ENCODE data around the gene PIGV.
"Not testable (repeated sequence)": the region's sequence is repeated elsewhere in the genome, so short reads cannot be mapped to it uniquely, and the experiment has no call there.

The PIGV gene

GRCh38 chr1:26789612-26789865, 1.8 kb downstream of the PIGV start:
- in situ Hi-C loops (cut with HindIII; ENCODE audit: low pct_unique_long_range_greater_than_20kb, low sequenced_read_pairs) = no loop called here
- TF ChIP-seq JUND (IDR thresholded peaks at IDR 0.05; ENCODE audit: low read depth) = no peak
- no peak for DNase-seq (ENCODE audit: low read depth in 1 of 2, low spot score in 1 of 2)

- in situ Hi-C loops (cut with HindIII; ENCODE audit: low pct_unique_long_range_greater_than_20kb, low sequenced_read_pairs) = no loop called here
- no peak for TF ChIP-seq JUND (IDR thresholded peaks at IDR 0.05; ENCODE audit: low read depth)
- no peak for DNase-seq (ENCODE audit: low read depth in 1 of 2, low spot score in 1 of 2)
Observed at GRCh38 chr1:26789931-26790330, 2.2 kb downstream of the PIGV start.

DNA sequence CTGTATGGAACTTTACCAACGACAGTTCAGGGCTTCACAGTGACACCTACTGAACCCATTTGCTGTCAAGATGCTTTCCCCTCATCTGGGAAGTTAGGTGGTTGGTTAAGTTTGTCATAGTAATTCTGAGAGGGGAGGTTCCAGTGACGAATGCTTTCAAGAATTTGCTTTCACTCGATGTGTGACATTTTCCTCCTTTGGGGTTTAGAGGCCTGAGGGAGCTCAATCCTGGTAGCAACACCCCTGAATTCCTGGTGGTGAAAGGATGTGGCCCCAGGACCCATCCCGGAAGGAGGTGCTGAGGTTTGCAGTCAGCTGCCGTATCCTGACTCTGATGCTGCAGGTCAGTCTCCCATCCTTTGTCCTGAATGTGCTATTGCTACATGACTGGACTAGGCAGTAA, 2.8 kb downstream of the PIGV start:
- no peak for DNase-seq (ENCODE audit: low read depth in 1 of 2, low spot score in 1 of 2)

DNA sequence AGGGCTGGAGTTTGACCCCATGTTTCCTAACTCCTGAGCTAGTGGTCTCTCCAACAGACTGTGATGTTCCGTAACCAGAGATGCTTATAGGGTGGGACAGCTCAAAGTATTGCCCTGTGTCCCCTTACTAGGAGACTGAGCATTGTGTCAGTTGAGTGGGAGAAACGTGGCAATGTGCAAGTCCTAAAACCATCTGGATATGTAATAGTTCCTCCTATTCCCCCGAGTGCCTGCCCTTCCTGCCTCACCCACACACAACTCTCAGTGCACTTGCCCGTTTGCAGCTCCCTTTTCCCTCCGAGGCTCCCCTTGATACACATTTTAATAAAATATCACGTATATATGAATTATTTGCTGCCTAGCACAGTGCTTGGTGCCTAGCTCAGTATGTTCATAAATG, 3.4 kb downstream of the PIGV start:
- no peak for DNase-seq (ENCODE audit: low read depth in 1 of 2, low spot score in 1 of 2)
- in situ Hi-C loops (cut with HindIII; ENCODE audit: low pct_unique_long_range_greater_than_20kb, low sequenced_read_pairs) = no loop called here
- no peak for TF ChIP-seq JUND (IDR thresholded peaks at IDR 0.05; ENCODE audit: low read depth)

More for the DNA sequence above, 2.8 kb downstream of the PIGV start:
- in situ Hi-C loops (cut with HindIII; ENCODE audit: low pct_unique_long_range_greater_than_20kb, low sequenced_read_pairs) = no loop called here
- TF ChIP-seq JUND (IDR thresholded peaks at IDR 0.05; ENCODE audit: low read depth) = no peak

GRCh38 chr1:26791626-26792025, 3.9 kb downstream of the PIGV start:
- no peak for TF ChIP-seq JUND (IDR thresholded peaks at IDR 0.05; ENCODE audit: low read depth)
- in situ Hi-C loops (cut with HindIII; ENCODE audit: low pct_unique_long_range_greater_than_20kb, low sequenced_read_pairs) = no loop called here
- no peak for DNase-seq (ENCODE audit: low read depth in 1 of 2, low spot score in 1 of 2)

- no peak for DNase-seq (ENCODE audit: low read depth in 1 of 2, low spot score in 1 of 2)
- TF ChIP-seq JUND (IDR thresholded peaks at IDR 0.05; ENCODE audit: low read depth) = no peak
- in situ Hi-C loops (cut with HindIII; ENCODE audit: low pct_unique_long_range_greater_than_20kb, low sequenced_read_pairs) = no loop called here
Observed at GRCh38 chr1:26792924-26793323, 5.2 kb downstream of the PIGV start.

DNA sequence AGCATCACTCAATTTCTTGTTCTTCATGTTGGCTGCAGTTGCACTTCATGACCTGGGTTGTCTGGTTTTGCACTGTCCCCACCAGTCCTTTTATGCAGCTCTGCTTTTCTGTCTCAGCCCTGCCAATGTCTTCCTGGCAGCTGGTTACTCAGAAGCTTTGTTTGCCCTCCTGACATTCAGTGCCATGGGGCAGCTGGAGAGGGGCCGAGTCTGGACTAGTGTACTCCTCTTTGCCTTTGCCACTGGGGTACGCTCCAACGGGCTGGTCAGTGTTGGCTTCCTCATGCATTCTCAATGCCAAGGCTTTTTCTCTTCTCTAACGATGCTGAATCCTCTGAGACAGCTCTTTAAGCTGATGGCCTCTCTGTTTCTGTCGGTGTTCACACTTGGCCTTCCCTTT, 6.6 kb downstream of the PIGV start:
- DNase-seq (ENCODE audit: low read depth in 1 of 2, low spot score in 1 of 2) = no peak
- in situ Hi-C loops (cut with HindIII; ENCODE audit: low pct_unique_long_range_greater_than_20kb, low sequenced_read_pairs) = no loop called here

DNA sequence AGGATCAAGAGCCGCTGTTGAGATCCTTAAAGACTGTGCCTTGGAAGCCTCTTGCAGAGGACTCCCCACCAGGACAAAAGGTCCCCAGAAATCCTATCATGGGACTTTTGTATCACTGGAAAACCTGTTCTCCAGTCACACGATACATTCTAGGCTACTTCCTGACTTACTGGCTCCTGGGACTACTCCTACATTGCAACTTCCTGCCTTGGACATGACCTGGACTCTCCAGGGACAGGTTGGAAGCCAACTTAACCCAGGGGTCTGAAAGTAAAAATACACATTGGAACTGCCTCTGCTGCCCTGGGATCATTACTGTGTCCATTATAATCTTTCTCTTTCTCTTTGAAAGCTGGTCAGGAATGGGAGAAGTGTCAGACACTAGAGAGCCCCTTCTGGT, 9.9 kb downstream of the PIGV start:
- in situ Hi-C loops (cut with HindIII; ENCODE audit: low pct_unique_long_range_greater_than_20kb, low sequenced_read_pairs) = no loop called here
- DNase-seq (ENCODE audit: low read depth in 1 of 2, low spot score in 1 of 2) = no peak
- TF ChIP-seq JUND (IDR thresholded peaks at IDR 0.05; ENCODE audit: low read depth) = no peak

More for the DNA sequence above, 6.6 kb downstream of the PIGV start:
- no peak for TF ChIP-seq JUND (IDR thresholded peaks at IDR 0.05; ENCODE audit: low read depth)

- in situ Hi-C loops (cut with HindIII; ENCODE audit: low pct_unique_long_range_greater_than_20kb, low sequenced_read_pairs) = no loop called here
- DNase-seq (ENCODE audit: low read depth in 1 of 2, low spot score in 1 of 2) = peak in 1 of 2 experiments; percentile 17
- no peak for TF ChIP-seq JUND (IDR thresholded peaks at IDR 0.05; ENCODE audit: low read depth)
Observed at GRCh38 chr1:26799479-26800142, 11.9 kb downstream of the PIGV start.

DNA sequence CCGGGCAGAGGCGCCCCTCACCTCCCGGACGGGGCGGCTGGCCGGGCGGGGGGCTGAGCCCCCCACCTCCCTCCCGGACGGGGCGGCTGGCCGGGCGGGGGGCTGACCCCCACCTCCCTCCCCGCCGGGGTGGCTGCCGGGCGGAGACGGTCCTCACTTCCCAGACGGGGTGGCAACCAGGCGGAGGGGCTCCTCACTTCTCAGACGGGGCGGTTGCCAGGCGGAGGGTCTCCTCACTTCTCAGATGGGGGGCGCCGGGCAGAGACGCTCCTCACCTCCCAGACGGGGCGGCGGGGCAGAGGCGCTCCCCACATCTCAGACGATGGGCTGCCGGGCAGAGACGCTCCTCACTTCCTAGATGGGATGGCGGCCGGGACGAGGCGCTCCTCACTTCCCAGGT, 16.2 kb downstream of the PIGV start:
- DNase-seq (ENCODE audit: low read depth in 1 of 2, low spot score in 1 of 2); in situ Hi-C loops (cut with HindIII; ENCODE audit: low pct_unique_long_range_greater_than_20kb, low sequenced_read_pairs): not testable (repeated sequence)

DNA sequence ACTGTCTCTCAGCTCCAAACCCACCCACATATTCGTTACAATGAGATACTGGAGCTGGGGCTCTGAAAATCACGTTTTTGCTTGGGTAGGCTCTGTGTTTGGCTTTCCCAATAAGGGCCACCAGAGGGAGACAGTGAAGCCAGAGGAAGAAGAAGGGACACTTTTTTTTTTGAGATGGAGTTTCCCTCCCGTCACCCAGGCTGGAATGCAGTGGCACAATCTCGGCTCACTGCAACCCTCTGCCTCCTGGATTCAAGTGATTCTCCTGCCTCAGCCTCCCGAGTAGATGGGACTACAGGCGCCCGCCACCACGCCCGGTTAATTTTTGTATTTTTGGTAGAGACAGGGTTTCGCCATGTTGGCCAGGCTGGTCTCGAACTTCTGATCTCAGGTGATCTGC, 22.4 kb downstream of the PIGV start:
- in situ Hi-C loops (cut with HindIII; ENCODE audit: low pct_unique_long_range_greater_than_20kb, low sequenced_read_pairs) = not testable (repeated sequence)
- peak in 1 of 2 experiments; percentile 76 for DNase-seq (ENCODE audit: low read depth in 1 of 2, low spot score in 1 of 2)

- no peak for TF ChIP-seq JUND (IDR thresholded peaks at IDR 0.05; ENCODE audit: low read depth)
- DNase-seq (ENCODE audit: low read depth in 1 of 2, low spot score in 1 of 2) = no peak
- in situ Hi-C loops (cut with HindIII; ENCODE audit: low pct_unique_long_range_greater_than_20kb, low sequenced_read_pairs) = no loop called here
Observed at GRCh38 chr1:26811057-26811456, 23.3 kb downstream of the PIGV start.

DNA sequence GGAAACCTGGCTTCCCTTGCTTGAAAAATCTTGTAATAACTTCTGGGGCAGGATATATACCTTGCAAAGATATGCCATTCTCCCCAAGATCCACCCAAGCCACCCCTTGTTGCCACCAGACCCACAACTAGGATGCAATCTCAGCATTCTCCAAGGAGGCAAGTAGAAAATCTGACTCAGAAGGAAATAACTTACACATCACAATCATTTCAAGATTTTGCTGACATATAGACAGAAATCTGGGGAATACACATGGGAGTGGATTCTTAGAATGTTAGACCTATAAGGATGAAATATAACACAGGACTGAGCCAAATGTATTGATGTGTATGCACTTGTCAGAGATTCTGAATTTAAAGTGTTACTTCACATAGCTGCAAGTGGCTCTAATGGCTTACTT, 24.0 kb downstream of the PIGV start:
- TF ChIP-seq JUND (IDR thresholded peaks at IDR 0.05; ENCODE audit: low read depth) = no peak
- DNase-seq (ENCODE audit: low read depth in 1 of 2, low spot score in 1 of 2) = no peak
- in situ Hi-C loops (cut with HindIII; ENCODE audit: low pct_unique_long_range_greater_than_20kb, low sequenced_read_pairs) = no loop called here

DNA sequence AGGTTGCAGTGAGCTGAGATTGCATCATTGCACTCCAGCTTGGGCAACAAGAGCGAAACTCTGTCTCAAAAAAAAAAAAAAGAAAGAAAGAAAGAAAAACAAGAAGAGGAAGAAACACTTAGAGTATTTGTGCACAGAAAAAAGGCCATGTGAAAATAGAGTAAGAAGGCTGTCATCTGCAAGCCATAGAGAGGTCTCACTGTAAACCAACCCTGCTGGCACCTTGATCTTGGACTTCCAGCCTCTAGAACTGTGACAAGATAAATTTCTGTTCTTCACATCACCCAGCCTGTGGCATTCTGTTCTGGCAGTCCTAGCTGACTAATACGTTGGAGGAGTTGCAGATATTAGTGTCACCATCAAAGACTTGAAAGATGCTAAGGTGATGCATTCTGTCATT, 26.6 kb downstream of the PIGV start:
- no peak for TF ChIP-seq JUND (IDR thresholded peaks at IDR 0.05; ENCODE audit: low read depth)
- in situ Hi-C loops (cut with HindIII; ENCODE audit: low pct_unique_long_range_greater_than_20kb, low sequenced_read_pairs) = no loop called here
- no peak for DNase-seq (ENCODE audit: low read depth in 1 of 2, low spot score in 1 of 2)

Measured in T47D (cell line).